HEK293 (cell line): ENCODE results near the gene IRS1.

Experiments used
- CTCF ChIA-PET: fragments of 350-600 bp; formaldehyde crosslinking; extraction: SDS; loops from one replicate; lab custom pipeline; 2021; ENCODE audit warnings: antibody characterized with exemption; lab: Yijun Ruan, JAX
- POLR2A ChIA-PET: fragments of 300-600 bp; formaldehyde crosslinking; extraction: SDS; loops from one replicate; lab custom pipeline; 2020; ENCODE audit warnings: antibody characterized with exemption, inconsistent platforms; lab: Yijun Ruan, JAX
- H3K27ac ChIP-seq: fragments of 200-500 bp; sonication (Bioruptor generic); 2 replicates; pipeline ENCODE4 v1.5.1; 2014; ENCODE audit warnings: low read depth, low read length, control low read depth, inconsistent platforms; ENCODE audit errors: extremely low read depth
- H3K36me3 ChIP-seq, 2 experiments: fragments of 200-500 bp in 1 of 2; sonication (Bioruptor generic) in 1 of 2; 1 replicate in 1 of 2; 2 replicates in 1 of 2; pipeline ENCODE4 v1.5.1; 2014 to 2017; ENCODE audit warnings: inconsistent platforms in 2 of 2, low read length in 2 of 2; ENCODE audit not compliant: control insufficient read depth in 2 of 2, insufficient read depth in 1 of 2
- H3K4me1 ChIP-seq: fragments of 200-500 bp; sonication (Bioruptor generic); 2 replicates; pipeline ENCODE4 v1.5.1; 2014; ENCODE audit warnings: mild to moderate bottlenecking, low read length, inconsistent platforms; ENCODE audit not compliant: control insufficient read depth, insufficient read depth
- H3K4me3 ChIP-seq: 2 replicates; pipeline ENCODE4 v1.5.1; 2011; ENCODE audit warnings: low read depth, mild to moderate bottlenecking, control low read depth, low read length, moderate library complexity
- H3K9me3 ChIP-seq: fragments of 200-500 bp; sonication (Bioruptor generic); 2 replicates; pipeline ENCODE4 v1.5.1; 2014; ENCODE audit warnings: low read depth, low read length, inconsistent platforms; ENCODE audit not compliant: control insufficient read depth, insufficient read depth
- RBAK ChIP-seq: fragments of 450-650 bp; formaldehyde crosslinking; IDR thresholded peaks from 2 replicates; pipeline ENCODE4 v1.5.1; 2016; ENCODE audit warnings: missing biosample characterization, missing genetic modification characterization
- SCRT1 ChIP-seq: fragments of 450-650 bp; formaldehyde crosslinking; IDR thresholded peaks from 2 replicates; pipeline ENCODE4 v1.5.1; 2016; ENCODE audit warnings: missing biosample characterization, missing genetic modification characterization, borderline replicate concordance
- ZBTB48 ChIP-seq: fragments of 450-650 bp; formaldehyde crosslinking; IDR thresholded peaks from 2 replicates; pipeline ENCODE4 v1.5.1; 2016; ENCODE audit warnings: missing biosample characterization, missing genetic modification characterization
- ZNF174 ChIP-seq: fragments of 450-650 bp; formaldehyde crosslinking; IDR thresholded peaks from 2 replicates; pipeline ENCODE4 v1.5.0; 2017; ENCODE audit warnings: missing biosample characterization, mild to moderate bottlenecking, missing genetic modification characterization
- ZNF404 ChIP-seq: fragments of 450-650 bp; formaldehyde crosslinking; IDR thresholded peaks from 2 replicates; pipeline ENCODE4 v1.5.1; 2017; ENCODE audit warnings: missing biosample characterization, missing genetic modification characterization
- ZNF501 ChIP-seq: fragments of 450-650 bp; formaldehyde crosslinking; IDR thresholded peaks from 2 replicates; pipeline ENCODE4 v1.5.1; 2016; ENCODE audit warnings: missing biosample characterization, missing genetic modification characterization
- ZNF529 ChIP-seq: fragments of 450-650 bp; formaldehyde crosslinking; IDR thresholded peaks from 2 replicates; pipeline ENCODE4 v1.5.1; 2017; ENCODE audit warnings: missing genetic modification characterization, missing biosample characterization; ENCODE audit not compliant: insufficient replicate concordance
- ZNF548 ChIP-seq: fragments of 450-650 bp; formaldehyde crosslinking; IDR thresholded peaks from 2 replicates; pipeline ENCODE4 v1.5.1; 2016; ENCODE audit warnings: missing biosample characterization, missing genetic modification characterization
- ZNF555 ChIP-seq: fragments of 450-650 bp; formaldehyde crosslinking; conservative IDR thresholded peaks from 2 replicates; pipeline ENCODE4 v1.5.1; 2017; ENCODE audit warnings: missing biosample characterization, mild to moderate bottlenecking, missing genetic modification characterization, inconsistent platforms
- ZNF792 ChIP-seq: fragments of 450-650 bp; formaldehyde crosslinking; IDR thresholded peaks from 2 replicates; pipeline ENCODE4 v1.5.1; 2016; ENCODE audit warnings: missing biosample characterization, missing genetic modification characterization
- TF ChIP-seq, protein P1 (sequence below): fragments of 450-650 bp; formaldehyde crosslinking; IDR thresholded peaks from 2 replicates; pipeline ENCODE4 v1.5.1; 2017; ENCODE audit warnings: missing biosample characterization, missing genetic modification characterization
- TF ChIP-seq, protein P2 (sequence below): fragments of 450-650 bp; formaldehyde crosslinking; IDR thresholded peaks from 2 replicates; pipeline ENCODE4 v1.5.1; 2016; ENCODE audit warnings: missing biosample characterization, missing genetic modification characterization
- TF ChIP-seq, protein P3 (sequence below): fragments of 450-650 bp; IDR thresholded peaks from 2 replicates; pipeline ENCODE4 v1.5.1; 2018; ENCODE audit warnings: missing biosample characterization, mild to moderate bottlenecking, missing genetic modification characterization
- TF ChIP-seq, protein P4 (sequence below): fragments of 450-650 bp; formaldehyde crosslinking; IDR thresholded peaks from 2 replicates; pipeline ENCODE4 v1.5.1; 2016; ENCODE audit warnings: missing biosample characterization, missing genetic modification characterization
- TF ChIP-seq, protein P5 (sequence below): fragments of 450-650 bp; formaldehyde crosslinking; IDR thresholded peaks from 2 replicates; pipeline ENCODE4 v1.5.1; 2016; ENCODE audit warnings: missing biosample characterization, missing genetic modification characterization
- TF ChIP-seq, protein P6 (sequence below): fragments of 450-650 bp; formaldehyde crosslinking; IDR thresholded peaks from 2 replicates; pipeline ENCODE4 v1.5.1; 2016; ENCODE audit warnings: missing biosample characterization, missing genetic modification characterization

The IRS1 gene

DNA sequence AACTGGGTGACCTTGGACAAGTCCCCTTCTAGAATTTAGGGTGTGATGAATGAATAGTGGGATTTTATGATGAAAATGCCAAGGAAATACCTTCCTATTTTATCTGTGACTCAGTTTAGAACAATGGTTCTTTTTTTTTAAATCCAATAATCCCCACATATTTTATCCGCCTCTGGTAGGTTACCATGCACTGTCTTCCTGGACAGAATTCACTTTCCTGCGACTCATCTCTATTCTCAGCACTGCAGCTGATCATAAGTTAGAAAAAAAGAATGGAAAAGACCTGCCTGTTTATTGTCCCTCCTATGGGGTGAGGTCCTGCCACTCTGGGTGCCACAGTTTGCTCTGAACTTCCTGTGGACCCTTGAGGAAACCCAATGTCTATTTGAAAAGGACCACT lies 73.1 kb downstream of the IRS1 start:
- TF ChIP-seq RBAK (no peak), ZNF548 (tag by site-specific recombination) (no peak), ZNF555 (tag by site-specific recombination) (no peak), ZNF529 (no peak), ZNF174 (tag by site-specific recombination) (no peak), SCRT1 (tag by site-specific recombination) (no peak), ZNF501 (tag by site-specific recombination) (no peak), ZNF404 (no peak), ZBTB48 (tag by site-specific recombination) (no peak), ZNF792 (no peak)
- TF ChIP-seq, protein P1, sequence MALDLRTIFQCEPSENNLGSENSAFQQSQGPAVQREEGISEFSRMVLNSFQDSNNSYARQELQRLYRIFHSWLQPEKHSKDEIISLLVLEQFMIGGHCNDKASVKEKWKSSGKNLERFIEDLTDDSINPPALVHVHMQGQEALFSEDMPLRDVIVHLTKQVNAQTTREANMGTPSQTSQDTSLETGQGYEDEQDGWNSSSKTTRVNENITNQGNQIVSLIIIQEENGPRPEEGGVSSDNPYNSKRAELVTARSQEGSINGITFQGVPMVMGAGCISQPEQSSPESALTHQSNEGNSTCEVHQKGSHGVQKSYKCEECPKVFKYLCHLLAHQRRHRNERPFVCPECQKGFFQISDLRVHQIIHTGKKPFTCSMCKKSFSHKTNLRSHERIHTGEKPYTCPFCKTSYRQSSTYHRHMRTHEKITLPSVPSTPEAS = no peak
- TF ChIP-seq, protein P2, sequence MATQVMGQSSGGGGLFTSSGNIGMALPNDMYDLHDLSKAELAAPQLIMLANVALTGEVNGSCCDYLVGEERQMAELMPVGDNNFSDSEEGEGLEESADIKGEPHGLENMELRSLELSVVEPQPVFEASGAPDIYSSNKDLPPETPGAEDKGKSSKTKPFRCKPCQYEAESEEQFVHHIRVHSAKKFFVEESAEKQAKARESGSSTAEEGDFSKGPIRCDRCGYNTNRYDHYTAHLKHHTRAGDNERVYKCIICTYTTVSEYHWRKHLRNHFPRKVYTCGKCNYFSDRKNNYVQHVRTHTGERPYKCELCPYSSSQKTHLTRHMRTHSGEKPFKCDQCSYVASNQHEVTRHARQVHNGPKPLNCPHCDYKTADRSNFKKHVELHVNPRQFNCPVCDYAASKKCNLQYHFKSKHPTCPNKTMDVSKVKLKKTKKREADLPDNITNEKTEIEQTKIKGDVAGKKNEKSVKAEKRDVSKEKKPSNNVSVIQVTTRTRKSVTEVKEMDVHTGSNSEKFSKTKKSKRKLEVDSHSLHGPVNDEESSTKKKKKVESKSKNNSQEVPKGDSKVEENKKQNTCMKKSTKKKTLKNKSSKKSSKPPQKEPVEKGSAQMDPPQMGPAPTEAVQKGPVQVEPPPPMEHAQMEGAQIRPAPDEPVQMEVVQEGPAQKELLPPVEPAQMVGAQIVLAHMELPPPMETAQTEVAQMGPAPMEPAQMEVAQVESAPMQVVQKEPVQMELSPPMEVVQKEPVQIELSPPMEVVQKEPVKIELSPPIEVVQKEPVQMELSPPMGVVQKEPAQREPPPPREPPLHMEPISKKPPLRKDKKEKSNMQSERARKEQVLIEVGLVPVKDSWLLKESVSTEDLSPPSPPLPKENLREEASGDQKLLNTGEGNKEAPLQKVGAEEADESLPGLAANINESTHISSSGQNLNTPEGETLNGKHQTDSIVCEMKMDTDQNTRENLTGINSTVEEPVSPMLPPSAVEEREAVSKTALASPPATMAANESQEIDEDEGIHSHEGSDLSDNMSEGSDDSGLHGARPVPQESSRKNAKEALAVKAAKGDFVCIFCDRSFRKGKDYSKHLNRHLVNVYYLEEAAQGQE = no peak
- TF ChIP-seq, protein P3, sequence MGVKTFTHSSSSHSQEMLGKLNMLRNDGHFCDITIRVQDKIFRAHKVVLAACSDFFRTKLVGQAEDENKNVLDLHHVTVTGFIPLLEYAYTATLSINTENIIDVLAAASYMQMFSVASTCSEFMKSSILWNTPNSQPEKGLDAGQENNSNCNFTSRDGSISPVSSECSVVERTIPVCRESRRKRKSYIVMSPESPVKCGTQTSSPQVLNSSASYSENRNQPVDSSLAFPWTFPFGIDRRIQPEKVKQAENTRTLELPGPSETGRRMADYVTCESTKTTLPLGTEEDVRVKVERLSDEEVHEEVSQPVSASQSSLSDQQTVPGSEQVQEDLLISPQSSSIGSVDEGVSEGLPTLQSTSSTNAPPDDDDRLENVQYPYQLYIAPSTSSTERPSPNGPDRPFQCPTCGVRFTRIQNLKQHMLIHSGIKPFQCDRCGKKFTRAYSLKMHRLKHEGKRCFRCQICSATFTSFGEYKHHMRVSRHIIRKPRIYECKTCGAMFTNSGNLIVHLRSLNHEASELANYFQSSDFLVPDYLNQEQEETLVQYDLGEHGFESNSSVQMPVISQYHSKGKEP (tag by site-specific recombination) = no peak
- TF ChIP-seq, protein P4, sequence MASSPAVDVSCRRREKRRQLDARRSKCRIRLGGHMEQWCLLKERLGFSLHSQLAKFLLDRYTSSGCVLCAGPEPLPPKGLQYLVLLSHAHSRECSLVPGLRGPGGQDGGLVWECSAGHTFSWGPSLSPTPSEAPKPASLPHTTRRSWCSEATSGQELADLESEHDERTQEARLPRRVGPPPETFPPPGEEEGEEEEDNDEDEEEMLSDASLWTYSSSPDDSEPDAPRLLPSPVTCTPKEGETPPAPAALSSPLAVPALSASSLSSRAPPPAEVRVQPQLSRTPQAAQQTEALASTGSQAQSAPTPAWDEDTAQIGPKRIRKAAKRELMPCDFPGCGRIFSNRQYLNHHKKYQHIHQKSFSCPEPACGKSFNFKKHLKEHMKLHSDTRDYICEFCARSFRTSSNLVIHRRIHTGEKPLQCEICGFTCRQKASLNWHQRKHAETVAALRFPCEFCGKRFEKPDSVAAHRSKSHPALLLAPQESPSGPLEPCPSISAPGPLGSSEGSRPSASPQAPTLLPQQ (tag by site-specific recombination) = no peak
- TF ChIP-seq, protein P5, sequence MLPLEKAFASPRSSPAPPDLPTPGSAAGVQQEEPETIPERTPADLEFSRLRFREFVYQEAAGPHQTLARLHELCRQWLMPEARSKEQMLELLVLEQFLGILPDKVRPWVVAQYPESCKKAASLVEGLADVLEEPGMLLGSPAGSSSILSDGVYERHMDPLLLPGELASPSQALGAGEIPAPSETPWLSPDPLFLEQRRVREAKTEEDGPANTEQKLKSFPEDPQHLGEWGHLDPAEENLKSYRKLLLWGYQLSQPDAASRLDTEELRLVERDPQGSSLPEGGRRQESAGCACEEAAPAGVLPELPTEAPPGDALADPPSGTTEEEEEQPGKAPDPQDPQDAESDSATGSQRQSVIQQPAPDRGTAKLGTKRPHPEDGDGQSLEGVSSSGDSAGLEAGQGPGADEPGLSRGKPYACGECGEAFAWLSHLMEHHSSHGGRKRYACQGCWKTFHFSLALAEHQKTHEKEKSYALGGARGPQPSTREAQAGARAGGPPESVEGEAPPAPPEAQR (tag by site-specific recombination) = no peak
- TF ChIP-seq, protein P6, sequence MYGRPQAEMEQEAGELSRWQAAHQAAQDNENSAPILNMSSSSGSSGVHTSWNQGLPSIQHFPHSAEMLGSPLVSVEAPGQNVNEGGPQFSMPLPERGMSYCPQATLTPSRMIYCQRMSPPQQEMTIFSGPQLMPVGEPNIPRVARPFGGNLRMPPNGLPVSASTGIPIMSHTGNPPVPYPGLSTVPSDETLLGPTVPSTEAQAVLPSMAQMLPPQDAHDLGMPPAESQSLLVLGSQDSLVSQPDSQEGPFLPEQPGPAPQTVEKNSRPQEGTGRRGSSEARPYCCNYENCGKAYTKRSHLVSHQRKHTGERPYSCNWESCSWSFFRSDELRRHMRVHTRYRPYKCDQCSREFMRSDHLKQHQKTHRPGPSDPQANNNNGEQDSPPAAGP = no peak
- Histone ChIP-seq H3K4me1 (0 out of 2 replicates have a peak, but pooled peaks cover 5% of the 10 kb centered on the region), H3K27ac (no peak overlapping the region), H3K36me3 (no peaks in the 10 kb centered on the region), H3K9me3 (no peaks in the 10 kb centered on the region), H3K4me3 (no peak overlapping the region)
- POLR2A ChIA-PET = no interaction called here
- CTCF ChIA-PET = no interaction called here
